SK-N-SH (cell line): ENCODE measurements around the gene FAM169A.

Experiments used
- EP300 ChIP-seq, 2 experiments: IDR thresholded peaks; 2 replicates each; pipeline versions ENCODE4 v1.4.0 to v1.6.1; 2012; ENCODE audit warnings: borderline replicate concordance in 1 of 2, low read depth in 1 of 2, low read length in 1 of 2
- EZH2phosphoT487 ChIP-seq: fragments of 200-600 bp; sonication (generic); IDR thresholded peaks from 2 replicates; pipeline ENCODE4 v1.6.1; 2017; ENCODE audit warnings: low read depth, mixed run types, mild to moderate bottlenecking, antibody characterized with exemption, moderate library complexity, borderline replicate concordance
- MEF2A ChIP-seq: IDR thresholded peaks from 2 replicates; pipeline ENCODE4 v1.4.0; 2012; ENCODE audit warnings: low read depth, borderline replicate concordance
- NRF1 ChIP-seq: IDR thresholded peaks from 2 replicates; pipeline ENCODE4 v1.6.1; 2012; ENCODE audit warnings: low read depth, mild to moderate bottlenecking, low read length
- POLR2AphosphoS5 ChIP-seq: IDR thresholded peaks from 2 replicates; pipeline ENCODE4 v1.6.1; 2012; ENCODE audit warnings: low read depth, low read length
- RCOR1 ChIP-seq: fragments of 150-350 bp; IDR thresholded peaks from 2 replicates; pipeline ENCODE4 v1.6.1; 2017; ENCODE audit warnings: antibody characterized with exemption, low read length
- RXRA ChIP-seq: IDR thresholded peaks from 2 replicates; pipeline ENCODE4 v1.4.0; 2012; ENCODE audit warnings: low read depth, mild to moderate bottlenecking, borderline replicate concordance
- TEAD4 ChIP-seq: IDR thresholded peaks from 2 replicates; pipeline ENCODE4 v1.4.0; 2012; ENCODE audit warnings: mild to moderate bottlenecking, borderline replicate concordance; ENCODE audit not compliant: insufficient read depth
- YY1 ChIP-seq: IDR thresholded peaks from 2 replicates; pipeline ENCODE4 v1.4.0; 2012; ENCODE audit warnings: low read depth, mild to moderate bottlenecking
- TF ChIP-seq, protein P1 (sequence below): fragments of 200-600 bp; sonication (generic); IDR thresholded peaks from 2 replicates; pipeline ENCODE4 v1.6.1; 2017; ENCODE audit warnings: antibody characterized with exemption, mild to moderate bottlenecking, moderate library complexity
- TF ChIP-seq, protein P2 (sequence below): IDR thresholded peaks from 2 replicates; pipeline ENCODE4 v1.6.1; 2012; ENCODE audit warnings: mild to moderate bottlenecking, low read depth, low read length, moderate library complexity

DNA sequence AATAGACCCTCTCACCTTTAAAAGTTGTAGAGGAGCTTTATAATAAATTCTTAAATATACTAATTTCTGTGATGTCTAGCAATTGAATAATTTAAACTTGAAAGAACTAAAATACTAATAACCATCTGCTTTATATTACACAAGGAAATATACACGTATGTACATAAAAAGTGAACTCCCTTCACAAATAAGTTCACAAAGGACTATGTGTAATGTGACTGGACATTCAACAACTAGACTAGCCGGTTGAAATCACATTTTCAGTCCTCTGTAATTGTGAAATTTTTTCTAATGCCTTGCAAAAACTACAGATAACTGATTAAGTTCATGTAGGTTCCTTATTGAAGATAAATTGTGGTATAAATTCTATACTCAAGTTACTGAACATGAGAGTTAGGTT lies 87.6 kb downstream of the FAM169A start:
- TF ChIP-seq MEF2A (no peak), EZH2phosphoT487 (no peak), POLR2AphosphoS5 (no peak), NRF1 (no peak), RXRA (no peak), RCOR1 (no peak), EP300 (IDR thresholded peaks at IDR 0.05; ENCODE audit: borderline replicate concordance in 1 of 2, low read depth in 1 of 2, low read length in 1 of 2) (no peak), TEAD4 (no peak), YY1 (no peak)
- TF ChIP-seq, protein P1, sequence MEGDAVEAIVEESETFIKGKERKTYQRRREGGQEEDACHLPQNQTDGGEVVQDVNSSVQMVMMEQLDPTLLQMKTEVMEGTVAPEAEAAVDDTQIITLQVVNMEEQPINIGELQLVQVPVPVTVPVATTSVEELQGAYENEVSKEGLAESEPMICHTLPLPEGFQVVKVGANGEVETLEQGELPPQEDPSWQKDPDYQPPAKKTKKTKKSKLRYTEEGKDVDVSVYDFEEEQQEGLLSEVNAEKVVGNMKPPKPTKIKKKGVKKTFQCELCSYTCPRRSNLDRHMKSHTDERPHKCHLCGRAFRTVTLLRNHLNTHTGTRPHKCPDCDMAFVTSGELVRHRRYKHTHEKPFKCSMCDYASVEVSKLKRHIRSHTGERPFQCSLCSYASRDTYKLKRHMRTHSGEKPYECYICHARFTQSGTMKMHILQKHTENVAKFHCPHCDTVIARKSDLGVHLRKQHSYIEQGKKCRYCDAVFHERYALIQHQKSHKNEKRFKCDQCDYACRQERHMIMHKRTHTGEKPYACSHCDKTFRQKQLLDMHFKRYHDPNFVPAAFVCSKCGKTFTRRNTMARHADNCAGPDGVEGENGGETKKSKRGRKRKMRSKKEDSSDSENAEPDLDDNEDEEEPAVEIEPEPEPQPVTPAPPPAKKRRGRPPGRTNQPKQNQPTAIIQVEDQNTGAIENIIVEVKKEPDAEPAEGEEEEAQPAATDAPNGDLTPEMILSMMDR, result no peak
- TF ChIP-seq, protein P2, sequence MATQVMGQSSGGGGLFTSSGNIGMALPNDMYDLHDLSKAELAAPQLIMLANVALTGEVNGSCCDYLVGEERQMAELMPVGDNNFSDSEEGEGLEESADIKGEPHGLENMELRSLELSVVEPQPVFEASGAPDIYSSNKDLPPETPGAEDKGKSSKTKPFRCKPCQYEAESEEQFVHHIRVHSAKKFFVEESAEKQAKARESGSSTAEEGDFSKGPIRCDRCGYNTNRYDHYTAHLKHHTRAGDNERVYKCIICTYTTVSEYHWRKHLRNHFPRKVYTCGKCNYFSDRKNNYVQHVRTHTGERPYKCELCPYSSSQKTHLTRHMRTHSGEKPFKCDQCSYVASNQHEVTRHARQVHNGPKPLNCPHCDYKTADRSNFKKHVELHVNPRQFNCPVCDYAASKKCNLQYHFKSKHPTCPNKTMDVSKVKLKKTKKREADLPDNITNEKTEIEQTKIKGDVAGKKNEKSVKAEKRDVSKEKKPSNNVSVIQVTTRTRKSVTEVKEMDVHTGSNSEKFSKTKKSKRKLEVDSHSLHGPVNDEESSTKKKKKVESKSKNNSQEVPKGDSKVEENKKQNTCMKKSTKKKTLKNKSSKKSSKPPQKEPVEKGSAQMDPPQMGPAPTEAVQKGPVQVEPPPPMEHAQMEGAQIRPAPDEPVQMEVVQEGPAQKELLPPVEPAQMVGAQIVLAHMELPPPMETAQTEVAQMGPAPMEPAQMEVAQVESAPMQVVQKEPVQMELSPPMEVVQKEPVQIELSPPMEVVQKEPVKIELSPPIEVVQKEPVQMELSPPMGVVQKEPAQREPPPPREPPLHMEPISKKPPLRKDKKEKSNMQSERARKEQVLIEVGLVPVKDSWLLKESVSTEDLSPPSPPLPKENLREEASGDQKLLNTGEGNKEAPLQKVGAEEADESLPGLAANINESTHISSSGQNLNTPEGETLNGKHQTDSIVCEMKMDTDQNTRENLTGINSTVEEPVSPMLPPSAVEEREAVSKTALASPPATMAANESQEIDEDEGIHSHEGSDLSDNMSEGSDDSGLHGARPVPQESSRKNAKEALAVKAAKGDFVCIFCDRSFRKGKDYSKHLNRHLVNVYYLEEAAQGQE, result no peak
